RPMI7951 (cell line): ENCODE measurements around the gene ST6GALNAC1. TPM values are rescaled to one million over a fixed set of nuclear protein-coding genes. Genes with fewer than 3 reads are reported as not detected.
"Not testable (repeated sequence)": the region's sequence is repeated elsewhere in the genome, so short reads cannot be mapped to it uniquely, and the experiment has no call there.

Experiments used
- DNase-seq: peaks from one replicate; pipeline ENCODE4 v3.0.0-alpha.2; 2012; ENCODE audit warnings: low read depth
- total RNA-seq: library from RNA; depleted of rRNA; stranded (reverse); fragments of >200 nt; shearing (Covaris generic); gene quantifications from 2 replicates; pipeline ENCODE4 v1.2.3, GENCODE V29; 2014

ST6GALNAC1 gene
- total RNA-seq, 1 experiment from 2014 or later, result not detected

GRCh38 chr17:76642032-76642561 lies 1.5 kb downstream of the ST6GALNAC1 start:
- DNase-seq, result no peak

DNA sequence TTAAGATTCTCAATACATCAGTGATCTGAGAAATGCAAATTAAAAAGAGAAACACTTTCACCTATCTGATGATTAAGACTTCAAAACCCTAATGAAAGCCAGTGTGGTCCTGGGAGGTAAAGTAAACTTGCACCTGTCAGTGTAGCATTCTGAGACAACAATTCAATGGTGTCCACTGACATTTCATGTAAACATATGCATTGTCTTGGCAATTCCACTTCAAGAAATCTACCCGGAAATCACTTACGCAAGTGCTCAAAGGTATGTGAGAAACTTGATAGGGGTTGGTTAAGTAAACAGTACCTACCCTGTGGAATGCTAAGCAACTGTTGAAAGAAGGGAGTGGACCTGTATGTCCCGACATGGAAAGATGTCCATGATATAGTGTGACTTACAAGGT lies 2.1 kb downstream of the ST6GALNAC1 start:
- DNase-seq, result no peak

GRCh38 chr17:76640550-76641380 lies 2.8 kb downstream of the ST6GALNAC1 start:
- DNase-seq, result no peak

GRCh38 chr17:76638263-76638662 lies 5.3 kb downstream of the ST6GALNAC1 start:
- DNase-seq, result no peak

DNA sequence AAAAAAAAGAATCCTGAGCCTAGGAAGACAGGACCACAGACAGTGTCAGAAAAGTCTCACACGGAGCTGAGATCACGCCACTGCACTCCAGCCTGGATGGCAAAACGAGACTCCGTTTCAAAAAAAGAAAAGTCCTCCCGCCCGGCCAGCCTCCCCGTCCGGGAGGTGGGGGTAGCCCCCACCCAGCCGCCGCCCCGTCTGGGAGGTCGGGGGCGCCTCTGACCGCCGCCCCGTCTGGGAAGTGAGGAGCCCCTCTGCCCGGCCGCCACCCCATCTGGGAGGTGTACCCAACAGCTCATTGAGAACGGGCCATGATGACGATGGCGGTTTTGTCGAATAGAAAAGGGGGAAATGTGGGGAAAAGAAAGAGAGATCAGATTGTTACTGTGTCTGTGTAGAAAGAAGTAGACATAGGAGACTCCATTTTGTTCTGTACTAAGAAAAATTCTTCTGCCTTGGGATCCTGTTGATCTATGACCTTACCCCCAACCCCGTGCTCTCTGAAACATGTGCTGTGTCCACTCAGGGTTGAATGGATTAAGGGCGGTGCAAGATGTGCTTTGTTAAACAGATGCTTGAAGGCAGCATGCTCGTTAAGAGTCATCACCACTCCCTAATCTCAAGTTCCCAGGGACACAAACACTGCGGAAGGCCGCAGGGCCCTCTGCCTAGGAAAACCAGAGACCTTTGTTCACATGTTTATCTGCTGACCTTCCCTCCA lies 6.9 kb downstream of the ST6GALNAC1 start:
- not testable (repeated sequence) for DNase-seq

DNA sequence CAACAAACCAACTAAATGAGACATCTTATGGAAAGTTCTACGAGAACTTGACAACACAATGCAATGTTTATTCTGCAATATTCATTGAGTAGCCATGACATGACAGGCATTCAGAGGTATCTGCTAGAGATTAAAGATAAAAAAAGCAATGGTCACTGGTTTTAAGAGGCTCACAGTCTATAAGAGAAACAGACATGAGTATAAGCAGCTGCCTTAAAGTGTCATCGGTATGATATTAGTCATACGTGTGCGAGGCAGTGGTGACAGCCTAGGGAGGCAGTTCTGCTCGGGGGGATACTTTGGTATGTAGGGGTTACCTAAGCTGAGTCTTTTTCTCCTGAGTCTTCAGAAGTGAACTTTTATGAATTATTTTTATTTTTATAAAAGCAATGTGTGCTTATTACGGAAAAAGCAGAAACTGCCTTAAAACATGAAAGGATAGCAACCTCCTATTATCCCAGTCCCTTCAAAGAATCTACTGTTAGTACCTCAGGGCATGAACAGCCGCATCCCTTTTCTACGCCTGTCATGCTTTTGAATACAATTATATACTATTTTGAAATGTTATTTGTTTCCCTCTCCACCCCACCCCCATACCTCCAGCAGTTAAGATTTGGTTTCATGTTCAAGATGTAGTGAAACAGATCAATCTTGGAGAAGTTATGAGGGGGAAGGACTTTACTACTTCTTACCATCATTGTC lies 7.7 kb downstream of the ST6GALNAC1 start:
- peak; percentile 59 for DNase-seq

GRCh38 chr17:76635039-76635438 lies 8.5 kb downstream of the ST6GALNAC1 start:
- peak; percentile 33 for DNase-seq

DNA sequence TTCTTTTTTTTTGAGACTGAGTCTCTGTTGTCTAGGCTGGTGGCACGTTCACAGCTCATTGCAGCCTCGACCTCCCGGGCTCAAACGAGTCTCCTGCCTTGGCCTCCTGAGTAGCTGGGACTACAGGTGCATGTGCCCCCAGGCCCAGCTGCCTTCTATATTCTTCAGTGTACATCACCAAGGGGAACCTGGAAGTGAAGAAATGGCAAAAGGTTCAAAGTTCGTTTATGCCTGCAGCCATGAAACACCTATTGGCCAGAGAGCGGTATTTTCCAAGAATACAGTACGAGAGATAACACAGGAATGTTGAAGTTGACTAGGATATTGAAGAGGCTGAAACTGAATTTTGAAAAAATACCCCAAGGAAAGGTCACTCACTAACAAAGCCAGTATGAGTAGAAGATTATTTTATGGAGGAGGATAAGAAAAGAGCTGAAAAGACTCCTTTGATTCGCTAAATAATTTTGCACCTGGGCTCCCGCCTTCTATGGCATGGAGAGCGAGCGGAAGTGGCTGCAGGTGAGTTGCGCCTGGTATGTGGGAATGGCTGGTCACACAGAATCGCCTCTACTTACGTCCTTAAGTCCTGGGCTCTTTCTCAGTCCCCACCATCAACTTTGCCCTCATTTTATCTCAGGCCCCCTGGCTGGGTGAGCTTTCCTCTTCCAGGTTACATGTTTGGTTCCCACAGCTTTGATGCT lies 9.8 kb downstream of the ST6GALNAC1 start:
- no peak for DNase-seq

DNA sequence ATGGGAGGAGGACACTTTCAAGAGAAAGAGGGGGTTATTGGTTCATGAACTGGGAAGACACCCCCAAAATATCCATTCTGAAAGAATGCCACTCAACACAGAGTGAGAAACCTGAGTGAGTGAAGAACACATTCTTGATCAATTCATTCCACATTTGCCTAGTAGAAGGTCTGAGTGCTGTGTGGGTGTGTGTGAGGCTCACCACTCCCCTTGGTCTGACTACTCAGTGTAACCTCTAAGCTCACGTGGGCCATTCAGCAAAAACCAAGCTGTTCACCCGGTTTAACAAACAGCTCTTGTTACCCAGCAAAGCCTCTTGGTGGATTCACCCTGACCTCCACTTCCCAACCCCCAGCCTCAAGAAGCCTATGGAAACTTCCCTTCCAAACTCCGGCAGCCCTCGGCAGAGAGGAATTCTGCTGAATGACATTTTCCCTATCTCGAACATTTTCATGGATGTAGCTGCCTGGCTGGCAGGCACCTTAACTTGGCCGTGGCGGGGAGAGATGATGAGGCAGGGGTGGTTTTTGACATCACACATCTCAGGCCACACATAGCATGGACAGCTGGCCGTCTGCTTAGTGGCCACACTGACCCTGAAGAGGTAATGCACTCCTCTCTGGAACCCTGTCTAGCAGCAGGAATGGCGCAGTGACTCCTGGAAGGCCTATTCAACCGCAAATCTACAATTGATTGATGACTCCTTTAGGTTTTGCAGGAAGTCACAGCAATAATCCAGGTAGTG lies 11.6 kb downstream of the ST6GALNAC1 start:
- no peak for DNase-seq

- no peak for DNase-seq
Observed at GRCh38 chr17:76630151-76630550, 13.4 kb downstream of the ST6GALNAC1 start.

DNA sequence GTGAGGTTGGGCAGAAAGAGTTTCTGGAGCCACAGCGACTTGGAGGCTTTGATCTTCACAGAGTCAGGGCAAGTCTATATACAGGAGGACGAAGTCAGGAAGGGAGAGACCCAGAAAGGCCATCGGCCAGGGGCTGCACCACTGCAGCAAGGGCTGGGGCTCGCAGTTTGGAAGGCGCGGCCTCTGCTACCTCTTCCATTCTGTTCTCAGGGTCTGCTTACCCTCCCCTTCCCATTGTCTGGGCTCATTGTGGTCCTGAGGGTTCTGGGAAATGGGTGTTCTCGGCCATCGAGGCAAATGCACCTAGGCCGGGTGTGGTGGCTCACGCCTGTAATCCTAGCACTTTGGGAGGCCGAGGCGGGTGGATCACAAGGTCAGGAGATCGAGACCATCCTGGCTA lies 16.0 kb downstream of the ST6GALNAC1 start:
- DNase-seq, result no peak

DNA sequence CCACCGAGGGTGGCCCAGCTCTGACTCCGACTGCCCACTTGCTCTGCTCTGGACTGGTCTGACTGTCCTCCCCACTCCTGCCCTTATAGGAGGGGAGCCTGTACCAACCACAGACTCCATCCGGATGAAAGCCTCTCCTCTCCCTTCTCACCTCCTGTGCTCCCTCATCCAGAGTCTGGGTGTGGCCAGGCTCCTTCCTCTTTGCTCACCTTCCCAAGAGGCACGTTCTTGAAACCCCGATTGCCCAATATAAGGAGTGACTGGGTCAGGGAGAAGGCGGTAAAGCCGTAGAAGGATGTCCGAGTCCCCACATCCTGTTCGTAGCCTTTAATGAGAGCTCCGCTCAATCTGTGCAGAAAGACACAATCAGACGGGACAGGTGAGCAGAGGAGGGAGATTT lies 17.1 kb downstream of the ST6GALNAC1 start:
- DNase-seq, result no peak

DNA sequence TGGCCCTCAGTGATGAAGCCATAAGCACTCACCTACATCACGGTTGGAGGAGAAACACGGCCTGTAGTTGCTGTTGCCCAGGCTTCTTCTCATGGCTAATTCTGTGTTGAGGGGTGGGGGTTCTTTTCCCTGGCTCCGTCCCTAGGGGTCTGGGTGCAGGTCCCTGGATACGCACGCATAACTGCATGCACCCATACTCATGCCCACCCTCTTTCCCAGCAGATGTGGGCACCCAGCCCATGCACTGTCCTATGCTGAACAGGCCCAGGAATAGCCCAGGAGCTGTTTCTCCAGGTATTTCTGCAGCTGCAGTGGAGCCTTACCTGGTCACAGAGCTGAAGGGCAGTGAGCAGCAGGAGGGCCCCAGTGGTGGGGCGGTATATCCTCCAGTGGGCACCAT lies 18.1 kb downstream of the ST6GALNAC1 start:
- no peak for DNase-seq

DNA sequence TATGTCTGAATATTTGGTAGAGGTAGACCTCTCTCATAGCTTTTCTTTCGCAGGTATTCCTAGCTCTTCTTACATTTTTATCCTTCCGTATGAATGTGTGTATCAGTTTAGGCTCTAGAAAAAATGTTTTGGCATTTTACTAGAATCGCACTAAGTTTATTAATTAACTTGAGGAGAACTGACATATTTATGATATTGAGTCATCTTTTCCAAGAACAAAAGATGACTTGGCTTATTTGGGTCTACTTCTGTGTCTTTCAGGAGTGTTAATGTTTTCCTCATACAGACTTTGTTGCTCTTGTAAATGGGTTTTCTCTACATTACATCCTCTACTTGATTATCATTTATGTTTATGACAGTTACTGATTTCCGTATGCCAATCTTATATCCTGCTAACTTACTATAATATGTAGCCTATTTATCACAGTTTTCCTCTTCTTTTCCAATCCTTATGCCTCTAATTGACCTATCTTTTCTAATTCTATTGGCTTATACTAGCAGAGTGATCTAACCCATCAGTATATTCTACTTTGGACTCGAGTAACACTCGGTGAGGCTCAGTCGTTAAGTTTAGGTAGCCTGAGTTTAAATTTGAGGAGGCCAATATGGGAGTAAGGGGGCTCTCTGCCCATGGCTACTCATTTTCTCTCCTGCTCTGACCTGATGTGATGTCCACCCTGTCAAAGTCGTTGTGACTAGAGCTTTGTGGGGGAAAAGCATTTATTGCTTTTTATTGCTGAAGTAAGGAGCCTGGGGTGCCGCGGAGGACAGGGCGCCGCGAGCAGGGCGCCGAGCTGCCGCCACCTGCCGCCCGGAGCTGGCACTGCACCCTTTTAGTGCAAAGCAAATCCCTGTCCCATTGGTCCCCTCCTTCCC lies 20.0 kb downstream of the ST6GALNAC1 start:
- DNase-seq, result peak; percentile 55

- DNase-seq, result no peak
Observed at GRCh38 chr17:76617838-76618237, 25.7 kb downstream of the ST6GALNAC1 start.

GRCh38 chr17:76614912-76615617 lies 28.5 kb downstream of the ST6GALNAC1 start:
- no peak for DNase-seq

GRCh38 chr17:76614064-76614759 lies 29.3 kb downstream of the ST6GALNAC1 start:
- DNase-seq, result not testable (repeated sequence)
